IPS-NIHi11 (cell line): ENCODE measurements around the gene DCAF12.
"Not testable (repeated sequence)": the region's sequence is repeated elsewhere in the genome, so short reads cannot be mapped to it uniquely, and the experiment has no call there.

Experiments used
- DNase-seq: peaks from one replicate; pipeline ENCODE4 v3.0.0; 2012; ENCODE audit warnings: mixed read lengths, low spot score

DCAF12 gene

DNA sequence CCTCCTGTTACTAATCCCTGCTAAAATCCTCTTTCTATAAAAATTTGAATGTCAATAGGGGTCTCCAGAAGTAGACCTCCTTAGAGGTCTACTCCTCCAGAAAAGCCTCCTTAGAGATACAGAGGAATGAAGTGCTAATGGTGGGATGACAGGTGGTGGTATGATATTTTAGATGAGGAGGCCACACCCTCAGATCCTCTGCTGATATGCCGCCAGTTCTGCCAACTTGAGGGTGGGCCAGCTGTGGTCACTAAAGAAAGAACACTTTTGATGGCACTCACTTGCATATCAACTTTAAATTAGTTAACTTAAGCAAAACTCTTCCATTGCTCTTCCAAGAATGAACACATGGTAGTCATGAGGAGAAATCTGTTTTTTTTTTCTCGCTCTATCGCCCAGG is 61.0 kb downstream of the DCAF12 start:
- no peak for DNase-seq

- DNase-seq = no peak
Observed at GRCh38 chr9:34059954-34060353, 66.5 kb downstream of the DCAF12 start.

DNA sequence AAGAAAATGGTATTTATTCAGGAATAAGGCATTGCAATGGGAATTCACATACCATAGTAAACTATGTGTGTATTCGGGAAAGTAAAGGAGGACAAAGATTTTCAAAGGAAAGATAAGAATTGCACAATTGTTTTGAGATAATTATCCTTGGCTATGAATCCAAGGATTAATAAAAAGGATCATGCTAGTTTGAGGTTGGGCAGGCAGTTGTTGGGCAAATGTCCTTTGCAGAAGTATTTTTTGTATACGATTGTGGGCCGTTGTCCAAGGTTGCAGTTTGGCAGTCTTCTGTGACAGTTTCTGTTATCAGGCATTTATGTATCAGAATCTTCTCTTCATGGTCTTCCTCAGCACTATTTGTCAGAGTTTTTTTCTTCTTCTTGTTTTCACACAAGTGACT is 67.2 kb downstream of the DCAF12 start:
- DNase-seq = no peak

GRCh38 chr9:34049630-34050384 is 76.7 kb downstream of the DCAF12 start:
- no peak for DNase-seq

DNA sequence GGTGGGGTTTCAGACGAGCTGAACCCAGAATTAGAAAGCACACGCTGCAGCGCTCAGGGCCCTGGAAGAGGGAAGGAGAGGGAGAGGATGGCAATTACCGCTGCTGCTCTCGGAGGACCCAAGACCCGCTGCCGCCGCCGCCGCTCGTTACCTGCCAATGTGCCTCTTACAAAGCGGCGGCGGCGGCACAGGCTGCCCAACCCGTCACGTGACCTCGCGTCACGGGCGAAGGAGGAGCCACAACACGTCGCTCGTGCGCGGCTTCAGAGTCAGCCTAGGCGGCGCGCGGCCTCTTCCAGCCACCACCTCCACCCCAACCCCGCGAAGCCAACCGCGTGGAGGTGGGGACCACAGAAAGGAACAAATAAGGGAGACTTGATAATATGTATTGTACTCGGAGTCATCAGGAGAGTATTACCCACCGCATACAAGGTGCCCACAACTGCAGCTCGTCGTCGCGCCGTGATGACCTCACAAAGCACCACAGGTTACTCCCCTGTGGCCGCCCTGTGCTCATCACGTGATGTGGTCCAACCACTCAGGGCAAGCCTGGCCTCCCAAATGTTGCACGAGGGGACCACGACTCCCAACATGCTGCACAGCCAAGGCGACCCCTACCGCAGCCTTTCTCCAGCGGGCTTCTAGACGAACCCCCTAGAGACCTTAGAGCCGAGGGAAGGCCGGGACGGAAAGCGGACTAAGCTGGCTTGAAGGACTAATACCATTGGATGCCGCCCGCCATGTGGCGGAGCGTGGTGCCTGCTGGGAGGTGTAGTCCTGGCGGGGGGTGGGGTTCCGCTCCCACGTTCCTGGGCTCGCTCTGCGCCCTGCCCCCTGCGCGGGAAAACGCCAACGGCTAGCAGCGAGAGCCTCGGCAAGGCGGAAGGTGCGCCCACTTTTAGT is 77.5 kb downstream of the DCAF12 start, which contains the start of gene UBAP2:
UBAP2 (minus strand) TSS at position 161 of the 903 bp plus-strand sequence. CDS start 31,739 bp downstream, outside the sequence.
- DNase-seq = peak; percentile 94

GRCh38 chr9:34047864-34048726 is 78.4 kb downstream of the DCAF12 start:
- DNase-seq = peak; percentile 42

DNA sequence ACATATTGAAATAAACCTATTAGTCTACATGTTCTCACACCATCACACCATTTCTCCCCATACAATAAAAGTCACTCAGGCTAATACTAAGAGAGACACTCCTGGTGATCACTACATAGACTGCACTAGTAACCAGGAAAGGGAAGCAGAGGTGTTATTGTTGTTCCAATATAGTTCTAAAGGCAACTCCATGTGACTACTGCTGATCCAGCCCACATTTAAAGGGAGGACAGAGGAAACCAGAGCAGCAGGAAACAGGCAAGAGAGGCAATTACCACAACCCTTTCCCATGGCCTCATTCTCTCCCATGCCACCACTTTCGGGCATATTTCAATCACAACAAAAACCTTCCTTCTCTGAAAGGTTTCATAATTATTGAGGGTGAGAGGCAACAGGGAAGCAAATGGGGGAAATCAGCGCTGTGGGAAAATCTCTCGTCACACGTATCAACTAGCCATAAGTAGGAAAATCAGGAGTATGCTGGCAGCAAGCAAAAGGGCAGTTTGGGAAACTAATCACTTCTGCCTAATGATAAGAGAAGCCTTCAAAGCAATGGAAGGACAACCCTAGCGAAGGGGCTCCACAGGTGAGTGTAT is 79.6 kb downstream of the DCAF12 start:
- DNase-seq = no peak

- no peak for DNase-seq
Observed at GRCh38 chr9:34045903-34046302, 80.6 kb downstream of the DCAF12 start.

DNA sequence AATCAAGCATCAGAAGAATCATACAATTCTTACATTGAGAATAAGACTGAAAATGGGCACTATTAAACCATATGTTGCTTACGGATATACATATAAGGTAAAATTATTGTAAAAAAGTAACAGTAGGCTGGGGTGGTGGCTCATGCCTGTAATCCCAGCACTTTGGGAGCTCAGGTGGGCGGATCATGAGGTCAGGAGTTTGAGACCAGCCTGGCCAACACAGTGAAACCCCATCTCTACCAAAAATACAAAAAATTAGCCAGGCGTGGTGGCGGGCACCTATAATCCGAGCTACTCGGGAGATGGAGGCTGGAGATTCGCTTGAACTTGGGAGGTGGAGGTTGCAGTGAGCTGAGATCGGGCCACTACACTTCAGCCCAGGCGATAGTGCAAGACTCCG is 84.4 kb downstream of the DCAF12 start:
- not testable (repeated sequence) for DNase-seq

- DNase-seq = not testable (repeated sequence)
Observed at GRCh38 chr9:34038851-34039250, 87.6 kb downstream of the DCAF12 start.

DNA sequence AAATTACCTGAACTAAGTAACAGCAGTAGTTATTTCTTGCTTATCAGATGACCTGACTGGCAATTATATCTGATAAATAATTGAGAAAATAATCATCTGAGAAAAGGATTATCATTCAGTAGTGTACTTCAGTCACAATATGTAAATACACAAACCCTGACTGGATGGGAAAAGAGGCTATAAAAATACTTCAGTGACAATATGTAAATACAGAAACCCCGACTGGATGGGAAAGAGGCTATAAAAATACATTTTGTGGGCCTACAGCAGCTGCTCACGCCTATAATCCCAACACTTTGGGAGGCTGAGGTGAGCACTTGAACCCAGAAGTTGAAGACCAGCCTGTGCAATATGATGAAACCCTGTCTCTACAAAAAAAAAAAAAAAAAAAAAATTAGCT is 88.9 kb downstream of the DCAF12 start:
- no peak for DNase-seq

GRCh38 chr9:34036625-34037024 is 89.9 kb downstream of the DCAF12 start:
- DNase-seq = no peak
